ENCODE results near the gene LRRC59. TPM values are rescaled to one million over a fixed set of nuclear protein-coding genes. Genes with fewer than 3 reads are reported as not detected.

Gene LRRC59
- total and polyA plus RNA-seq, 2 of the 13 experiments (the other 11 are each of a cell fraction or from before 2014, with no cell fraction given), result 87.3 to 222 TPM

- peak; percentile 88 for TF ChIP-seq ZNF770 (CRISPR knock-in tag; IDR thresholded peaks at IDR 0.05)
- TF ChIP-seq KLF16 (CRISPR knock-in tag; IDR thresholded peaks at IDR 0.05), result 0 out of 4 replicates have a peak, but pooled peaks of 1 of the 2 experiments have one; percentile 28
- no peak for TF ChIP-seq MEF2D (CRISPR knock-in tag; IDR thresholded peaks at IDR 0.05)
- no peak for TF ChIP-seq SOX13 (IDR thresholded peaks at IDR 0.05)
- TF ChIP-seq SOX13 (CRISPR knock-in tag; conservative IDR thresholded peaks at IDR 0.05 in 1 of 2, IDR thresholded peaks at IDR 0.05 in 1 of 2), result 0 out of 4 replicates have a peak, but pooled peaks of 1 of the 2 experiments have one; percentile 17
- TF ChIP-seq MBD4 (IDR thresholded peaks at IDR 0.05; ENCODE audit: borderline replicate concordance, low read length), result 0 out of 2 replicates have a peak, but pooled peaks have one; percentile 9
- no peak for TF ChIP-seq NR2F6 (IDR thresholded peaks at IDR 0.05)
- peak; percentile 53; the same call in 1 of the 2 replicates for TF ChIP-seq NR2F6 (CRISPR knock-in tag; IDR thresholded peaks at IDR 0.05)
These were observed 24.2 kb upstream of the LRRC59 start (continued) for GRCh38 chr17:50421308-50422051.

GRCh38 chr17:50420419-50421112 is 23.2 kb upstream of the LRRC59 start:
- H3K27ac ChIP-seq (ENCODE audit: extremely low read length, insufficient read depth, low read length), result no peak overlapping the region
- H3K9ac ChIP-seq (ENCODE audit: insufficient read depth, low read depth, low read length), result no peak overlapping the region
- H3K4me1 ChIP-seq (ENCODE audit: insufficient read depth, low read length), result peaks cover 55% of the 10 kb centered on the region
- H3K9me3 ChIP-seq (ENCODE audit: low read length), result no peaks in the 10 kb centered on the region
- DNase-seq (ENCODE audit: low spot score) (peak; percentile 43), ATAC-seq (peak; percentile 26; the same call in 1 of the 3 replicates), FAIRE-seq (peak; percentile 76)
- no peaks in the 10 kb centered on the region for H4K20me1 ChIP-seq (ENCODE audit: insufficient read depth, low read length)
- 33% methylated on average over 6 of the region's 6 CpGs for WGBS (ENCODE audit: low lambda C conversion rate)
- in situ Hi-C loops (cut with HindIII; ENCODE audit: extremely low pct_ligation_motif_present, low pct_unique_long_range_greater_than_20kb), result no loop called here
- ChIA-PET CTCF (ENCODE audit: low intra/inter-chr PET ratio, low total read pairs) (no interaction called here), POLR2A (interaction anchor here (0.5 to 3.6 kb wide), 3 partner anchors 9 to 777 kb away, joined by 4 to 29 read pairs (median 5); partner anchors contain the start of gene LRRC59)
- H3K27me3 ChIP-seq (ENCODE audit: control insufficient read depth in 1 of 2, insufficient read depth in 2 of 2, low read length in 2 of 2), result no peaks in the 10 kb centered on the region
- H3K79me2 ChIP-seq (ENCODE audit: insufficient read depth, low read length), result no peaks in the 10 kb centered on the region
- H3K36me3 ChIP-seq (replicated peaks in 1 of 2; ENCODE audit: control insufficient read depth in 1 of 2, insufficient read depth in 2 of 2, low read length in 2 of 2), result no peaks in the 10 kb centered on the region
- peak overlapping the region; percentile 75 for H3K4me2 ChIP-seq (ENCODE audit: low read depth, low read length)
- intact Hi-C loops (cut with micrococcal nuclease; ENCODE audit: unreplicated experiment), result no loop called here
- peak overlapping the region in 2 of 3 experiments; percentile 12 to 61; a peak in 1 of 6 replicates for H3K4me3 ChIP-seq (replicated peaks in 1 of 3; ENCODE audit: insufficient read depth in 1 of 3, low read depth in 2 of 3, low read length in 3 of 3)
- BruUV-seq (replicated peaks), result no TSS peak
- no peak overlapping the region for H2AFZ ChIP-seq (ENCODE audit: low read length)
- TF ChIP-seq SAP130 (CRISPR knock-in tag; IDR thresholded peaks at IDR 0.05; ENCODE audit: low read depth) (0 out of 2 replicates have a peak, but pooled peaks have one; percentile 25), FOXM1 (CRISPR knock-in tag; IDR thresholded peaks at IDR 0.05) (no peak), ZNF614 (CRISPR knock-in tag; IDR thresholded peaks at IDR 0.05; ENCODE audit: borderline replicate concordance) (0 out of 2 replicates have a peak, but pooled peaks have one; percentile 19)
- TF ChIP-seq, protein P1, sequence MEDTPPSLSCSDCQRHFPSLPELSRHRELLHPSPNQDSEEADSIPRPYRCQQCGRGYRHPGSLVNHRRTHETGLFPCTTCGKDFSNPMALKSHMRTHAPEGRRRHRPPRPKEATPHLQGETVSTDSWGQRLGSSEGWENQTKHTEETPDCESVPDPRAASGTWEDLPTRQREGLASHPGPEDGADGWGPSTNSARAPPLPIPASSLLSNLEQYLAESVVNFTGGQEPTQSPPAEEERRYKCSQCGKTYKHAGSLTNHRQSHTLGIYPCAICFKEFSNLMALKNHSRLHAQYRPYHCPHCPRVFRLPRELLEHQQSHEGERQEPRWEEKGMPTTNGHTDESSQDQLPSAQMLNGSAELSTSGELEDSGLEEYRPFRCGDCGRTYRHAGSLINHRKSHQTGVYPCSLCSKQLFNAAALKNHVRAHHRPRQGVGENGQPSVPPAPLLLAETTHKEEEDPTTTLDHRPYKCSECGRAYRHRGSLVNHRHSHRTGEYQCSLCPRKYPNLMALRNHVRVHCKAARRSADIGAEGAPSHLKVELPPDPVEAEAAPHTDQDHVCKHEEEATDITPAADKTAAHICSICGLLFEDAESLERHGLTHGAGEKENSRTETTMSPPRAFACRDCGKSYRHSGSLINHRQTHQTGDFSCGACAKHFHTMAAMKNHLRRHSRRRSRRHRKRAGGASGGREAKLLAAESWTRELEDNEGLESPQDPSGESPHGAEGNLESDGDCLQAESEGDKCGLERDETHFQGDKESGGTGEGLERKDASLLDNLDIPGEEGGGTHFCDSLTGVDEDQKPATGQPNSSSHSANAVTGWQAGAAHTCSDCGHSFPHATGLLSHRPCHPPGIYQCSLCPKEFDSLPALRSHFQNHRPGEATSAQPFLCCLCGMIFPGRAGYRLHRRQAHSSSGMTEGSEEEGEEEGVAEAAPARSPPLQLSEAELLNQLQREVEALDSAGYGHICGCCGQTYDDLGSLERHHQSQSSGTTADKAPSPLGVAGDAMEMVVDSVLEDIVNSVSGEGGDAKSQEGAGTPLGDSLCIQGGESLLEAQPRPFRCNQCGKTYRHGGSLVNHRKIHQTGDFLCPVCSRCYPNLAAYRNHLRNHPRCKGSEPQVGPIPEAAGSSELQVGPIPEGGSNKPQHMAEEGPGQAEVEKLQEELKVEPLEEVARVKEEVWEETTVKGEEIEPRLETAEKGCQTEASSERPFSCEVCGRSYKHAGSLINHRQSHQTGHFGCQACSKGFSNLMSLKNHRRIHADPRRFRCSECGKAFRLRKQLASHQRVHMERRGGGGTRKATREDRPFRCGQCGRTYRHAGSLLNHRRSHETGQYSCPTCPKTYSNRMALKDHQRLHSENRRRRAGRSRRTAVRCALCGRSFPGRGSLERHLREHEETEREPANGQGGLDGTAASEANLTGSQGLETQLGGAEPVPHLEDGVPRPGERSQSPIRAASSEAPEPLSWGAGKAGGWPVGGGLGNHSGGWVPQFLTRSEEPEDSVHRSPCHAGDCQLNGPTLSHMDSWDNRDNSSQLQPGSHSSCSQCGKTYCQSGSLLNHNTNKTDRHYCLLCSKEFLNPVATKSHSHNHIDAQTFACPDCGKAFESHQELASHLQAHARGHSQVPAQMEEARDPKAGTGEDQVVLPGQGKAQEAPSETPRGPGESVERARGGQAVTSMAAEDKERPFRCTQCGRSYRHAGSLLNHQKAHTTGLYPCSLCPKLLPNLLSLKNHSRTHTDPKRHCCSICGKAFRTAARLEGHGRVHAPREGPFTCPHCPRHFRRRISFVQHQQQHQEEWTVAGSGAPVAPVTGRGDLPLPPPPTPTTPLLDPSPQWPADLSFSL (CRISPR knock-in tag; IDR thresholded peaks at IDR 0.05), result 0 out of 2 replicates have a peak, but pooled peaks have one; percentile 11

Measured in HepG2 (cell line).